NCI-H774 (cell line): ENCODE measurements around the gene RPS17.

Source experiments
- DNase-seq: peaks from one replicate; lab custom pipeline; 2025; lab: John Stamatoyannopoulos, UW

RPS17 gene

GRCh38 chr15:82540055-82540983 is at the start of gene RPS17:
Gene RPS17 (minus strand): TSS chr15:82540457. CDS start chr15:82540428, 29 bp downstream.
- DNase-seq: no peak

GRCh38 chr15:82587805-82588204 is 47.5 kb upstream of the RPS17 start:
- no peak for DNase-seq

- DNase-seq: no peak
Measured at GRCh38 chr15:82585072-82585471, 44.8 kb upstream of the RPS17 start.

- DNase-seq: no peak
Measured at GRCh38 chr15:82580713-82581112, 40.5 kb upstream of the RPS17 start.

GRCh38 chr15:82575335-82575734 is 35.1 kb upstream of the RPS17 start:
- DNase-seq: no peak

- DNase-seq: no peak
Measured at GRCh38 chr15:82572986-82573385, 32.7 kb upstream of the RPS17 start.

GRCh38 chr15:82572311-82572710 is 32.1 kb upstream of the RPS17 start:
- no peak for DNase-seq

- no peak for DNase-seq
Measured at GRCh38 chr15:82571722-82572222, 31.5 kb upstream of the RPS17 start.

GRCh38 chr15:82570721-82571508 is 30.7 kb upstream of the RPS17 start:
- no peak for DNase-seq

GRCh38 chr15:82569834-82570233 is 29.6 kb upstream of the RPS17 start:
- no peak for DNase-seq

GRCh38 chr15:82568986-82569385 is 28.7 kb upstream of the RPS17 start:
- no peak for DNase-seq

GRCh38 chr15:82567661-82568060 is 27.4 kb upstream of the RPS17 start:
- no peak for DNase-seq

GRCh38 chr15:82566690-82567089 is 26.4 kb upstream of the RPS17 start:
- DNase-seq: no peak

- no peak for DNase-seq
Measured at GRCh38 chr15:82558502-82558901, 18.2 kb upstream of the RPS17 start.

- no peak for DNase-seq
Measured at GRCh38 chr15:82556315-82557035, 16.2 kb upstream of the RPS17 start.

GRCh38 chr15:82554849-82555248 is 14.6 kb upstream of the RPS17 start:
- DNase-seq: no peak

GRCh38 chr15:82554351-82554750 is 14.1 kb upstream of the RPS17 start:
- DNase-seq: no peak

- no peak for DNase-seq
Measured at GRCh38 chr15:82553846-82554245, 13.6 kb upstream of the RPS17 start.

- no peak for DNase-seq
Measured at GRCh38 chr15:82552861-82553260, 12.6 kb upstream of the RPS17 start.

- DNase-seq: no peak
Measured at GRCh38 chr15:82551646-82552247, 11.5 kb upstream of the RPS17 start.

- DNase-seq: no peak
Measured at GRCh38 chr15:82549199-82549665, 9.0 kb upstream of the RPS17 start.

GRCh38 chr15:82548700-82549099 is 8.4 kb upstream of the RPS17 start:
- DNase-seq: no peak
